GM10248 (cell line): ENCODE measurements around the gene NECAB2.
"Not testable (repeated sequence)": the region's sequence is repeated elsewhere in the genome, so short reads cannot be mapped to it uniquely, and the experiment has no call there.

ENCODE experiments used
- CTCF ChIA-PET: fragments of 300-600 bp; sonication (Branson Sonifier 250); formaldehyde crosslinking; extraction: SDS; loops from one replicate; lab custom pipeline; 2021; ENCODE audit warnings: antibody characterized with exemption; lab: Yijun Ruan, JAX
- POLR2A ChIA-PET: fragments of 350-650 bp; sonication (Branson Sonifier 250); formaldehyde crosslinking; extraction: SDS; loops from one replicate; lab custom pipeline; 2020; ENCODE audit warnings: antibody characterized with exemption; lab: Yijun Ruan, JAX
- DNase-seq: peaks from one replicate; pipeline ENCODE4 v3.0.0; 2012; ENCODE audit errors: extremely low spot score
- CTCF ChIP-seq: IDR thresholded peaks from 2 replicates; pipeline ENCODE4 v1.5.1; 2012; ENCODE audit warnings: mild to moderate bottlenecking, low read depth; ENCODE audit errors: extremely low read depth, missing control alignments, control extremely low read depth

The NECAB2 gene

GRCh38 chr16:83946154-83946780 is 21.8 kb upstream of the NECAB2 start:
- TF ChIP-seq CTCF: no peak
- ChIA-PET CTCF (interaction anchor here (0.9 kb wide), 1 partner anchor 10 kb away, joined by 3 read pairs; no protein-coding TSS in a partner anchor), POLR2A (no interaction called here)
- no peak for DNase-seq

DNA sequence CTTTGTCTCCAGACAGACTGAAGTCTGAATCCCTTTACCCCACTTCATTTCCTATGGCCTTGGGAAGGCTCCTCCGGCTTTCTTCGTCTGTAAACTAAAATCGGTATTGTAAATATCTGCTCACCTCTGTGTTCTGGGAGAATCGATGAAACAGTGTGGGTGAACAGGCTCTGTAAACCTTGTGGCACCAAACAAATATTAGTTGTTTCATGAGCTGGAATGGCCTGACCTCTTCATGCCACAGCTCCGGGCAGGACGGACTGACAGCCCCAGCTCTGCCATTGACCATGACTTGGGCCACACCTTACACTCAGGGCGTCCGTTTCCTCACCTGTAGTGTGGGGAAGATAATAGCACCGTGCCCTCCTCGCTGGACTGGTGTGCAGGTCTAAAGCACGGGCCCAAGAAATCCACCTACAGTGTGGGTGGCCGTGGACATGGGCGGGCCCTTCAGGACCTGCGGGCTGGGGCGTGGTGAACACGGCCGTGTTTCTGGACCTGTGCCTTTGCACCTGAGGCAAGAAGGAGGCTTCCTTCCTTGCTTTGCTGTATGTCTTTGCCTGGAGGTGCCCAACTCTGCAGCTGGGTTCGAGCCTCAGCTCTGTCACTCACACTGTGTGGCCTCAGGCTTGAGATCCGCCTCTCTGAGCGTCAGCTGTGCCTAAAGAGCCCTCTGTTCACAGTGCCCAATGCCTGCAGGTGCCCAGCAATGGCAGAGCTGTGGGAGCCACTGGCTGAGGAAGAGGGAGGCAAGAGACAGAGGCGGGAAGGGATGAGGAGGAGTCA is 21.1 kb upstream of the NECAB2 start:
- TF ChIP-seq CTCF: no peak
- CTCF ChIA-PET: interaction anchor here (0.9 to 1.1 kb wide), 2 partner anchors 9 to 10 kb away, joined by 3 read pairs; no protein-coding TSS in a partner anchor
- POLR2A ChIA-PET: interaction anchor here (0.6 kb wide), 1 partner anchor 119 kb away, joined by 4 read pairs; no protein-coding TSS in a partner anchor
- no peak for DNase-seq

DNA sequence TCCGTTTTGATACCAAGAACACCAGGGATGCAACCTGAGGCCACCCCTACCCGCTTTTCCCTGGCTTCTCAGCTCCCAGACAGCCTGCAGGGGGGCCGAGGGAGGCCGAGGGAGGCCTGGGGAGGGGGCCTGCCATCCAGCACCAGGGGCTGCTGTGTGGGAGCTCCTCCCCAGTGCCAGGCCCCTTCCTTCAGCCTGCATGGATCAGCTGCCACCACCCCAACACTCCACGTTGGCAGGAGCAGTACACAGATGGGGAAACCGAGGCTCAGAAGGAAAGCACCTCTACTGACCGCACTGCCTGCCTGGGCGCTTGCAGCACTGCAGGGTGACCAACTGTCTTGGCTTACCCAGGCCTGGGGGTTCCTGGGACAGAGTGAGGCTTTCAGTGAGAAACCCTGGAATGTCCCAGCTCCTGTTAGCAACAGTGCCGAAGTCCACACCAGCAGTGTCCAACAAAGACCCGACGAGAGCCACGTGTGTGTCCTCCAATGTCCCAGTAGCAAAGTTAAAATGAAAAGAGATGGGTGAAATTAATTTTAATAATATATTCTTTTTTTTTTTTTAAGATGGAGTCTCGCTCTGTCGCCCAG is 20.3 kb upstream of the NECAB2 start:
- TF ChIP-seq CTCF: no peak
- ChIA-PET CTCF (interaction anchor here (1.1 to 1.3 kb wide), 2 partner anchors 9 to 118 kb away, joined by 3 to 4 read pairs; no protein-coding TSS in a partner anchor), POLR2A (interaction anchor here (0.6 kb wide), 1 partner anchor 118 kb away, joined by 4 read pairs; no protein-coding TSS in a partner anchor)
- no peak for DNase-seq

GRCh38 chr16:83948914-83949723 is 18.9 kb upstream of the NECAB2 start:
- CTCF ChIA-PET: interaction anchor here (0.9 to 1.3 kb wide), 2 partner anchors 20 to 117 kb away, joined by 3 to 4 read pairs; no protein-coding TSS in a partner anchor
- DNase-seq: no peak
- POLR2A ChIA-PET: no interaction called here
- TF ChIP-seq CTCF: no peak

DNA sequence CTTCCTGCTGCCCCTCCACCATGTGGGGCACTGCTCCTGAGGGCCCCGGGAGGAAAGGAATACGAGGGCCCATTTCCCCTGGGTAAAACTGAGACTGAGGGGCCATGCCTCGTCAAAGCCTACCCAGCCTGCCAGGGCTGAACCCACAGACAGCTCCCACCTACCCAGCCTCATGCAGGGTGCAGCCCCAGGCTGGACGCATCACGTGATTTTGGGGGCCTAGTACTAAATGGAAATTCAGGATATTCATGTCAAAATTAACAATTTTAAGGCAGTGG is 18.4 kb upstream of the NECAB2 start:
- DNase-seq: no peak
- TF ChIP-seq CTCF: no peak
- POLR2A ChIA-PET: no interaction called here
- CTCF ChIA-PET: interaction anchor here (0.9 kb wide), 1 partner anchor 20 kb away, joined by 3 read pairs; no protein-coding TSS in a partner anchor

GRCh38 chr16:83950862-83951399 is 17.1 kb upstream of the NECAB2 start:
- DNase-seq, CTCF ChIA-PET, POLR2A ChIA-PET: not testable (repeated sequence)
